Esophagus muscularis mucosa (tissue), 4 donors: ENCODE measurements around the gene HBA2.
"Not testable (repeated sequence)": the region's sequence is repeated elsewhere in the genome, so short reads cannot be mapped to it uniquely, and the experiment has no call there.

ENCODE experiments used
- CTCF ChIP-seq, 3 experiments: fragments of 200-600 bp in 2 of 3; fragments of 450-650 bp in 1 of 3; sonication (generic) in 2 of 3; IDR thresholded peaks; one replicate each; pipeline ENCODE4 v1.5.1; 2017 to 2019; ENCODE audit warnings: antibody characterized with exemption in 3 of 3, mild to moderate bottlenecking in 2 of 3, moderate library complexity in 1 of 3
- EP300 ChIP-seq: sonication (generic); formaldehyde crosslinking; IDR thresholded peaks from one replicate; pipeline ENCODE4 v1.6.1; 2017; ENCODE audit warnings: antibody characterized with exemption
- POLR2A ChIP-seq: fragments of 450-650 bp; IDR thresholded peaks from one replicate; pipeline ENCODE4 v1.6.1; 2017; ENCODE audit warnings: antibody characterized with exemption, moderate library complexity, mild to moderate bottlenecking, low read depth
- POLR2AphosphoS5 ChIP-seq, 2 donors: sonication (generic); formaldehyde crosslinking; IDR thresholded peaks; one replicate each; pipeline ENCODE4 v1.6.1; 2017; ENCODE audit warnings: antibody characterized with exemption in 2 of 2

- not testable (repeated sequence) for TF ChIP-seq CTCF (IDR thresholded peaks at IDR 0.05); POLR2A; POLR2AphosphoS5 (IDR thresholded peaks at IDR 0.05); EP300
Observed at GRCh38 chr16:153550-154216, 19.0 kb upstream of the HBA2 start.
